Inflammatory macrophage treated with lipopolysaccharide for 1 hour (primary cell): ENCODE measurements around the gene ARNT2.
A peak's percentile ranks its signal among the peaks of the same experiment; 100 is the strongest.

Experiments used
- DNase-seq, 2 donors: peaks; one replicate each; pipeline ENCODE4 v3.0.0-alpha.2; 2020 to 2022

The ARNT2 gene

DNA sequence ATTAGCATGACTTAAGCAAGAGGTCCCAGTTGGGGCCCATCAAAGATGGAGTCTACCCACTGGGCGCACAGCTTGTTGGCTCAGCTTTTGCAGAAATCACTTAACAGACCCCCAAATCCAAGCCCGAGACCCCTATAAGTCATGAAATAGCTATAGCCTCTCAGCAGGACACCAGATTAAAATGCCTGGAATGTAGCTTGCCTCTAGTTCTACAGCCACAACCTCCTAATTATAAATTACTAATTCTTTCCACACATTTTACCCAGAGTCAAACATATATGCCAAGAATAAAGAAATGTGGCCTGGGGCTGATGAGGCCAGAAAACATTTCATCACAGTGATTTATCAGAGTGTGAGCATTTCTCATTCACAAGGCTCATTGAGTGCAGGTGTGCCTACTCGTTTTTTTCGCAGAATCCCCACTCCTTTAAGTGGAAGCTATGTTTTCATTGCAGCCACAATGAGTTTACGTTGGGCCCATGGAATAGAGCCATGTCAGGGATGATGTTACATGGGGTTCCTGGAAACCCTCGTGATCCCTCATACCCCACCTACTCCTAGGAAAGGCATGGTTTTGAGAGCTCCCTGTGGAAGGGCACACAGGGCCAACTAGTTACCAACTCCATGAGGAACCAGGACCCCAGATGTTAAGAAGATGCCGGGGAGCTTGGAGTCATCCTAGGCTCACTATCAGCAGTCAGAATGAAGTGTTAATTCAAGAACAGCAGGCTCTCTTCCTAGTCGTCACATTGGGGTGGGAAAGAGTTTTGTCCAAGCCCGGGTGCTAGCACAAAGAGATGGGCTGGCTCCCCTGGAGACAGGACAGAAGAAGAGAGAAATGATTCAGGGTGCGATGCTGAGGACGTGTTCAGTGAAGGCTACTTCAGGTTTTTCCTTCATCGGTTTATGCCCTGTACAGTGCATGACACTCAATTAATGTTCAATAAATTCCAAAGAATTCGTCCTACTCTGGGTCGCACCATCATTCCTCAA lies 200.7 kb downstream of the ARNT2 start:
- no peak for DNase-seq

DNA sequence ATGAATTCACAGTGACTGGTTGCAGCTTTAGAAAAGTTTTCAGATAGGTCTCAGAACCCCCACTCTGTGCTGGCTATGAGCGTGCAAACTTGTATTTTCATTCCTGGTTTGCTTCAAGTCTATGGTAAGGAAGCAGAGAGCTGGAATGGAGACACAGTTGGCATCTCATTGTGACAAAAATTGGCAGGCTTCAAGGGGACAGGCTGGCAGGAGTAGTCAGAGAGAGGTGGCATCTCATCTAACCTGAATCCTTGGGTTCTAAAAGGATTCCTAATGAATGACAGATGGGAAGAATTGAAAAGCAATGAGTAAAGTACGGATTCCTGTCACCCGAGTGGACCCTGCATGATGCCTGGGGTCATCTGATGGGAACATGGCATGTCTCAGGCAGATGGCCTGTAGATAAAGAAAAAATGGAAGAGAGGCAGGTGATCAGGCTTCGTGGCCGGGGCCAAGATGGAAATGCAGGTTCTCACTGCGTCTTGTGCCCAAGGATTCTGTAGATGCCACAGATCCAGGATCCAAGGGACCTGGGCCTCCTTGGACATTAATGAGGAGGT lies 201.5 kb downstream of the ARNT2 start:
- DNase-seq, result no peak

DNA sequence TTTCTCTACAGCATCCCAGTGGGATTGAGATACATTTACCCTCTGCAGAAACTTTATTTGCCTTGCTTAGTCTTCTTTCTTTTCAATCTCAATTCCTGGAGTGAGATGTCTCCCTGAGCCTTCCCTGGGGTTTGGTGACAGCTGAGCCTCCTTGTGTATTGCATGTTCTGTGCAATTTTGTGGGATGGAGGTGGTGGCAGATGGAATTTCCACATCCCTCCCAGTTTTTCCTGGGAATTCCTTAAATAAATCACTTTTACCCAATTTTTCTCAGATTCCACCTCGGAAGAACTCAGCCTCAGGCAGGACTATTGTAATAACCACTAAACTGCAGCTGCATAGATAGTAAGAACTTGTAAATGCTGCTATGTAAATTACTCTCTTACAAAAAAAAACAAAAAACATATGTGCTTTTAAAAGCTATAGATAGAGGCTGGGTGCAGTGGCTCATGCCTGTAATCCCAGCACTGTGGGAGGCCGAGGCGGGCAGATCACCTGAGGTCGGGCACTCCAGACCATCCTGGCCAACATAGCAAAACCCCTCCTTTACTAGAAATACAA lies 202.4 kb downstream of the ARNT2 start:
- DNase-seq, result no peak

- DNase-seq, result no peak
These were observed 203.3 kb downstream of the ARNT2 start for GRCh38 chr15:80607287-80607980.

DNA sequence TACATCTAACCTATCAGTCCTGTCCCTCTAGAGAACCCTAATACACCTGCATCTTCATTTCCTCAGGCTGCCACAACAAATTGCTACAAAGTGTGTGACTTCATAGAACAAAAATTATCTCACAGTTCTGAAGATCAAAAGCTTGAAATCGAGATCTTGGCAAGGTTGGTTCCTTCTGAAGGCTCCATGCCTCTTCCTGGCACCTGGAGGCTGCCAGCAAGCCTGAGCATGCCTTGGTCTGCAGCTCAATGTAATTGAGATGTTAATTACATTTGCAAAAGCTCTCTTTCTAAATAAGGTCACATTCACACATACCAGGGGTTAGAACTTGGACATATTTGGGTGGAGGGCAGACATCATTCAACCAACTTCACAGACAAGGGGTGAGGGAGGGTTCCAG lies 204.5 kb downstream of the ARNT2 start:
- no peak for DNase-seq

- DNase-seq, result no peak
These were observed 204.9 kb downstream of the ARNT2 start for GRCh38 chr15:80609091-80609490.

DNA sequence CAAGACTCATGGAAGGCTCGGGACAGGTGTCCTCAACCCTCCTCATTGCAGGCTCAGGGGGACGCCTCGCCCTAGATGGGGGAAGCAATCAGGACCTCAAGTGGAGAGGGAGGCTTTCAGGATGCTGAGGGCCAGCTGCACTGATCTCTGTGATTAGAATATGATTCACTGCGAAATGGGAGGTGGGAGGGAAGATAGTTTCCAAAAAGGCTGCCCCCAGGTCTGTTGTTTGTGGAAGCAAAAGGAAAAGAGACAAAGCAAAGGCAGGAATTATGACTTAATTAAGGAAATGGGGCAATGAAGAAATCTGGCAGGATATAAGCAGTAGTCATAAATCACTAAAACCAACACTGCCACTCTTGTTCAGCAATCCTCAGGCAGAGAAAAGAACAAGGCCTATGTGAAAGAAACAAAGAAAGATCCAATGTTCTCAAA lies 205.3 kb downstream of the ARNT2 start:
- no peak for DNase-seq

- no peak for DNase-seq
These were observed 207.4 kb downstream of the ARNT2 start for GRCh38 chr15:80611543-80612080.

GRCh38 chr15:80612118-80612823 lies 208.1 kb downstream of the ARNT2 start:
- no peak for DNase-seq

GRCh38 chr15:80613762-80614365 lies 209.7 kb downstream of the ARNT2 start:
- no peak for DNase-seq

GRCh38 chr15:80614711-80615360 lies 210.7 kb downstream of the ARNT2 start:
- DNase-seq, result no peak

DNA sequence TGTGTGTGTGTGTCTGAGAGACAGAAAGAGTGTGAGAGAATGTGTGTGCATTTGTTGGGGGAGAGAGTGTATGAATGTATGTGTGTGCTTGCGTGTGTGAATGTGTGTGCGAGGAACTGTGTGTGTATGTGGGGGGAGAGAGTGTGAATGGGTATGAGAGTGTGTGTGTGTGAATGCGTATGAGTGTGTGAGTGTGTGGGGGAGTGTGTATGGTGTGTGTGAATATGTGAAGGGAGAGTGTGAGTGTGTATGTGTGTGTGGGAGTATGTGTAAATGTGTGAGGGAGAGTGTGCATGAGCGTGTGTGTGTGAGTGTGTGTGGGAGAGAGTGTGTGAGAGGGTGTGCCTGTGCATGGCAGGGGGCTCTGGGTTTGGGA lies 211.2 kb downstream of the ARNT2 start:
- no peak for DNase-seq

- DNase-seq, result no peak
These were observed 211.7 kb downstream of the ARNT2 start for GRCh38 chr15:80615783-80616391.

DNA sequence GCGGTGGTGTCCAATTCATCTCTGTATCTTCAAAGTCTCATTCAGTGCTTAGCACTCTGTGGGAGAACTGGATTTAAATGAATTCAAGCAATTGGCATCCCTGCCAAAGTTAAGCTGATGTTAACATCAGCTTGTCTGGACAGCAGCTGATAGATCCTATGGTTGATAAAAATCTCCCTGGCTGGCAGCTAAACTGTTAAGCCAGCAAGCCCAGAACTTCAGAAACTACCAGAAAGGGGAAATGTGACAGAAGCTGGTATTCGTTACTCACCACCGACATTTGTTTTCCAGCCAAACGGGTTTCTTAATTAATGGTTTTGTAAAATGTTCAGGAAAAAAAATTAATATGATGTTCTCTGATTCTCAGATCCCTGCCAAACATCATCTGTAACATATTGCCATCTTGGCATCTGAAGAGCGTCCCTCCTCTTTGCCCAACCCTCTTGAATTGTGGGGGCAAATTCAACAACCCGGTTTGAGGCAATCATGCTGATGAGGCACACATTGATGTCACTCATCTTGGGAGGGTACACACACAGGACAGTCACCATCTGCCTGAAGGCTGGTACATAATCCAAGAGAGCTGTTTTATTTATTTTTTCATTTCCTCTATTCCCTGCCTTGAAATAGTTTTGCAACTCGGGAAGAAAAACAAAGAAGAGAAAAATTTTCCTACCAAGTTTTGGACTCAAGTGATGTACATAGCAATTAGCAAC lies 214.7 kb downstream of the ARNT2 start:
- peak; percentile 5 to 6 for DNase-seq

- peak in 1 of 2 donors; percentile 2 for DNase-seq
These were observed 215.5 kb downstream of the ARNT2 start for GRCh38 chr15:80619680-80620079.

- no peak for DNase-seq
These were observed 216.0 kb downstream of the ARNT2 start for GRCh38 chr15:80620141-80620540.

DNA sequence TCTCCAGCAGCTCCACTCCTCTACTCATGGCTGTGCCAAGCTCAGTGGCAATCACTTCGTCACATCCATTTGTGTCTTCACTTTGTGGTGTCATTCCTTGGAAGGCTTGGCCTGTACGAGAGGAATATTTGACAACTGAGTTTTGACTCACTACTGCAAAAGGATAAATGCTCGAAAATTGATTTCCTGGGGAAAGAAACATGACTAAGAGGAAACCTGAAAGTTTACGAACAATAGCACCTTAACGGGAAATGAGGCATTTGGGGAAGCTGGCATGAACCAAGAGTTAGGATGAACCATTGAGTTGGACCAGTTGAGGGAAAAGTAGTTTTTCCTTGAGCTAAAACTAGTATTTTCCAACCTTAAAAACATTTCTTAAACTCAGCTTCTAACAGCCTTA lies 216.7 kb downstream of the ARNT2 start:
- no peak for DNase-seq

- no peak for DNase-seq
These were observed 222.5 kb downstream of the ARNT2 start for GRCh38 chr15:80626643-80627120.

- no peak for DNase-seq
These were observed 225.2 kb downstream of the ARNT2 start for GRCh38 chr15:80629355-80629754.

DNA sequence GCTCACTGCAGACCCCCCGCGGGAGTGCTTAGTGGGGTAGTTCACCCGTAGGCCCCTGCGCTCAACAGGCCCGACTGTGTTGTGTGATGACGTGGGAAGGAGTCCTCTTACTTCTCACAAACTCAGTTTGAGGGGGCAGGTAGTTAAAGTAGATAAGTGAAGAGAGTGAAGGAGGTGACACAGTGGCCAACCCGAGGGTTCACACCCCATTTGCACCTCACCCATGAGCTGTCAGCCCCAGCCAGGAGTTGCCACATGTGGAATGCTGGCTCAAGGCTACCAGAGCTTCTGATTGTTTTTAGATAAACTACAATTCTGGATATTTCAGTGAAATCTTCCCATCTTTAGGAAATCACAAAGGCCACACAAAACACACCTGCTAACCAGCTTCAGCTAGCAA lies 226.8 kb downstream of the ARNT2 start:
- no peak for DNase-seq
